ENCODE measurements around the gene TMEM62. TPM values are rescaled to one million over a fixed set of nuclear protein-coding genes. Genes with fewer than 3 reads are reported as not detected.

TMEM62 gene
- total and polyA plus RNA-seq, 9 of the 15 experiments (the other 6 are each of a cell fraction or from before 2014, with no cell fraction given) = 4.4 to 16.6 (median 11.1) TPM

GRCh38 chr15:43107751-43108150, 25.6 kb upstream of the TMEM62 start (continued):
- TF ChIP-seq NFIX (CRISPR knock-in tag; IDR thresholded peaks at IDR 0.05; ENCODE audit: low read depth) = no peak
- TF ChIP-seq KLF1 (tag; IDR thresholded peaks at IDR 0.05) = no peak
- peak; percentile 31; the same call in 1 of the 2 replicates for TF ChIP-seq MAFF (IDR thresholded peaks at IDR 0.05; ENCODE audit: low read length)
- no peak for TF ChIP-seq DEAF1 (CRISPR knock-in tag; IDR thresholded peaks at IDR 0.05)
- no peak for TF ChIP-seq SAP30 (IDR thresholded peaks at IDR 0.05; ENCODE audit: borderline replicate concordance, insufficient read depth, low read depth, low read length, poor library complexity, severe bottlenecking)
- TF ChIP-seq GABPB1 (CRISPR knock-in tag; IDR thresholded peaks at IDR 0.05) = no peak
- TF ChIP-seq ZBTB2 (IDR thresholded peaks at IDR 0.05) = no peak
- TF ChIP-seq STAT6 (CRISPR knock-in tag; IDR thresholded peaks at IDR 0.05) = no peak
- no peak for TF ChIP-seq ZKSCAN1 (IDR thresholded peaks at IDR 0.05; ENCODE audit: low read depth, low read length)
- no peak for TF ChIP-seq SRSF3 (IDR thresholded peaks at IDR 0.05; ENCODE audit: insufficient read depth, low read length)
- no peak for TF ChIP-seq KLF16 (IDR thresholded peaks at IDR 0.05)
- peak; percentile 14; the same call in 1 of the 2 replicates for TF ChIP-seq MAFK (IDR thresholded peaks at IDR 0.05; ENCODE audit: low read length)
- no peak for TF ChIP-seq HMG20A (CRISPR knock-in tag; conservative IDR thresholded peaks at IDR 0.05)
- no peak for TF ChIP-seq RNF2 (IDR thresholded peaks at IDR 0.05)
- TF ChIP-seq E2F6 (IDR thresholded peaks at IDR 0.05; ENCODE audit: borderline replicate concordance in 1 of 2, extremely low read depth in 1 of 2, insufficient read depth in 1 of 2, insufficient read length in 1 of 2, low read depth in 1 of 2, low read length in 1 of 2, poor library complexity in 1 of 2, severe bottlenecking in 1 of 2) = no peak
- TF ChIP-seq ZNF316 (IDR thresholded peaks at IDR 0.05) = peak; percentile 40; the same call in 1 of the 2 replicates

Data from K562 (cell line).